Thyroid gland (tissue), 4 donors: ENCODE measurements around the gene SPATS2L.

ENCODE experiments used
- POLR2A ChIP-seq, 2 donors: fragments of 450-650 bp; IDR thresholded peaks; one replicate each; pipeline ENCODE4 v1.6.1; 2017; ENCODE audit warnings: antibody characterized with exemption in 2 of 2, mild to moderate bottlenecking in 2 of 2, moderate library complexity in 1 of 2
- TF ChIP-seq, protein P1 (sequence below), 6 experiments: fragments of 200-600 bp in 3 of 6; fragments of 450-650 bp in 3 of 6; sonication (generic) in 3 of 6; IDR thresholded peaks; one replicate each; pipeline ENCODE4 v1.5.1; 2016 to 2019; ENCODE audit warnings: antibody characterized with exemption in 6 of 6, mild to moderate bottlenecking in 2 of 6, inconsistent platforms in 1 of 6, moderate library complexity in 1 of 6

- TF ChIP-seq, protein P1, sequence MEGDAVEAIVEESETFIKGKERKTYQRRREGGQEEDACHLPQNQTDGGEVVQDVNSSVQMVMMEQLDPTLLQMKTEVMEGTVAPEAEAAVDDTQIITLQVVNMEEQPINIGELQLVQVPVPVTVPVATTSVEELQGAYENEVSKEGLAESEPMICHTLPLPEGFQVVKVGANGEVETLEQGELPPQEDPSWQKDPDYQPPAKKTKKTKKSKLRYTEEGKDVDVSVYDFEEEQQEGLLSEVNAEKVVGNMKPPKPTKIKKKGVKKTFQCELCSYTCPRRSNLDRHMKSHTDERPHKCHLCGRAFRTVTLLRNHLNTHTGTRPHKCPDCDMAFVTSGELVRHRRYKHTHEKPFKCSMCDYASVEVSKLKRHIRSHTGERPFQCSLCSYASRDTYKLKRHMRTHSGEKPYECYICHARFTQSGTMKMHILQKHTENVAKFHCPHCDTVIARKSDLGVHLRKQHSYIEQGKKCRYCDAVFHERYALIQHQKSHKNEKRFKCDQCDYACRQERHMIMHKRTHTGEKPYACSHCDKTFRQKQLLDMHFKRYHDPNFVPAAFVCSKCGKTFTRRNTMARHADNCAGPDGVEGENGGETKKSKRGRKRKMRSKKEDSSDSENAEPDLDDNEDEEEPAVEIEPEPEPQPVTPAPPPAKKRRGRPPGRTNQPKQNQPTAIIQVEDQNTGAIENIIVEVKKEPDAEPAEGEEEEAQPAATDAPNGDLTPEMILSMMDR (IDR thresholded peaks at IDR 0.05), result no peak
- TF ChIP-seq POLR2A (IDR thresholded peaks at IDR 0.05), result no peak
Observed at GRCh38 chr2:200396781-200397242, 90.3 kb downstream of the SPATS2L start.
